HUES64 (cell line): ENCODE measurements around the gene CDC37.
"Not testable (repeated sequence)": the region's sequence is repeated elsewhere in the genome, so short reads cannot be mapped to it uniquely, and the experiment has no call there.

Experiments used
- H3K27ac ChIP-seq: 2 replicates; pipeline ENCODE4 v1.7.0; 2013; ENCODE audit warnings: low read depth, low read length, inconsistent platforms
- H3K27me3 ChIP-seq: 2 replicates; pipeline ENCODE4 v1.6.1; 2013; ENCODE audit warnings: mild to moderate bottlenecking, low read length; ENCODE audit not compliant: insufficient read depth
- H3K36me3 ChIP-seq: 2 replicates; pipeline ENCODE4 v1.6.1; 2013; ENCODE audit warnings: mild to moderate bottlenecking, low read length; ENCODE audit not compliant: insufficient read depth
- H3K4me1 ChIP-seq: 2 replicates; pipeline ENCODE4 v1.6.1; 2013; ENCODE audit warnings: mild to moderate bottlenecking, low read length, moderate library complexity; ENCODE audit not compliant: insufficient read depth
- H3K4me3 ChIP-seq: 2 replicates; pipeline ENCODE4 v1.5.1; 2013; ENCODE audit warnings: mild to moderate bottlenecking, low read length, moderate library complexity
- H3K9ac ChIP-seq: 2 replicates; pipeline ENCODE4 v1.6.1; 2013; ENCODE audit warnings: mild to moderate bottlenecking, low read depth, low read length
- H3K9me3 ChIP-seq: 2 replicates; pipeline ENCODE4 v1.6.1; 2013; ENCODE audit warnings: low read depth, low read length; ENCODE audit not compliant: insufficient read depth
- WGBS: fragments of 150-250, 120-280 bp; methylation state at CpG from one replicate; pipeline ENCODE4 v1.1.7; 2013; ENCODE audit warnings: missing lambda C conversion rate; 5-methylcytosine and 5-hydroxymethylcytosine counted together

The CDC37 gene

DNA sequence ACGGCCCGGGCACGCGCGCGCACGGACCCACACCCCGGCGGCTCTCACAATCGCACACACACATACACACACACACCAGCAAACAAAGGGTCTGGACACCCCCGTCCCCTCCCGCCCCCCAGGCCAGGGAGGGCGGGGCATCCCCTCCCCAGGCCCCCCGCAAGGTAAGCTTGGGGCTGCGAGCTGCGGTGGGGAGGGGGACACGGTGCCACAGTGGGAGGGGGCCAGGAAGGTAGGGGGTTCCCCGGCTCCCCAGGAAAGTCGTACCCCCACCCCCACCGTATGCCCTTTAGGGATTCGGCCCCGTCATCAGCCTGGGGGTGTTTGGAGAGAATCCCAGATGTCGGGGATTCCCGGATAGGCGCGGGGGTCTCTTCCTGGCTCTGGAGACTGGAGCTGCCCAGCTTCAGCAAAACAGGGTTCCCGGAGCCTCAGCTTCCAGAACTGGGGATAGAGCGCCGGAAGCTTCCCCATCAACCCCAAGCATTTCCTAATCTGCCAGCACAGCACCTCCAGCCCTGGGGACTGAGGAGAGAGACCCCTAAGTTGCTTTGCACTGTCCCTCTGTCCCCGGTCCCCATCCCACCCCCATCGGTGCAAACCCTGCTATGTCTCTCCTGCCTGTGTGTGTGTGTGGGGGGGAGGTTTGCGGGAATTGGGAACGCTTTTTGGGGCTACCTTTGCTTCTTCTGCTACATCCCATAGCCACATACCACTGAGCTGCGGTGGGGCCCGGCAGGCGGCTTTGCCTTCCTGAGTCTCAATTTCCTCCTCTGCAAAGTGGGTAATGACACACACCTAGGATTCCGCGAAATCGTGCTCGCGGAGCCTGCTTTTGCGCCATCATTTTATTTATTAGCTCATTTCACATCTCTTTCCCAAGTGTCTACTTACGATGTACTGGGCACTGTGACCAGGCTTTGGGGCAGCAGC lies 1.8 kb upstream of the CDC37 start:
- Histone ChIP-seq H3K9me3 (no peaks in the 10 kb centered on the region), H3K36me3 (peaks cover 5% of the 10 kb centered on the region), H3K27me3 (peaks cover 39% of the 10 kb centered on the region), H3K4me1 (peaks cover 9% of the 10 kb centered on the region; the same call in 1 of the 2 replicates), H3K27ac (no peak overlapping the region), H3K4me3 (peak overlapping the region; percentile 95), H3K9ac (peak overlapping the region; percentile 46; the same call in 1 of the 2 replicates)
- 15% methylated on average over 30 of the region's 43 CpGs for WGBS

DNA sequence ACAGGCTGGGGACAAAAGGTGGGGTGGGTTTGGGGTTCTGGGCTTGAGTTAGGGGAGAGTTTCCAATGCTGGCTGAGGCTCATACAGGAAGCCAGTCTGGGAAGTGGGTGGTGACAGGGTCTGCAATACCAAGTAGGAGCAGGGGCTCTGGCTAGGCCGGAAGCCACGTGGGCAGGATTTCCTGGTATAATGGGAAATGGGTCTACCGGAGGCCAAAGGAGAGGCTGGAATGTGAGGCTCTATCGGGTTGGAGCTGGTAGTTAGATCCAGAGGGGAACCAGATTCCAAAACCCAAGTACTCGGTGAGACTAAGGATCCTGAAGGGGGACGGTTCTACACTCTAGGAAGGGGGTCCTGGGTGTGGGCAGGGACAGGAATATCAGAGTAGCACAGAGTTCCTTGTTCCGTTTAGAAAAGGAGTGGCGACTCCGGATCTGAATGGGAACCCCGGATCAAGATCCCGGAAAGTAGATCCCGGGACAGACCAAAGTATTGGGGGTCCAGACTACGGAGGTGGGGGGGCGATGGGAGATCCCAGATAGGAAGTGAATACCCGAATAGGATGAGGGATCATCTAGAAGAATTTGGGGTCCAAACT lies 802 bp downstream of the CDC37 start:
- Histone ChIP-seq H3K27ac (peak overlapping the region; percentile 48), H3K4me3 (peak overlapping the region; percentile 95), H3K27me3 (peaks cover 31% of the 10 kb centered on the region), H3K4me1 (peaks cover 9% of the 10 kb centered on the region; the same call in 1 of the 2 replicates), H3K36me3 (peaks cover 14% of the 10 kb centered on the region), H3K9me3 (no peaks in the 10 kb centered on the region), H3K9ac (peak overlapping the region; percentile 92)
- WGBS, result 5% methylated on average over 15 of the region's 15 CpGs

DNA sequence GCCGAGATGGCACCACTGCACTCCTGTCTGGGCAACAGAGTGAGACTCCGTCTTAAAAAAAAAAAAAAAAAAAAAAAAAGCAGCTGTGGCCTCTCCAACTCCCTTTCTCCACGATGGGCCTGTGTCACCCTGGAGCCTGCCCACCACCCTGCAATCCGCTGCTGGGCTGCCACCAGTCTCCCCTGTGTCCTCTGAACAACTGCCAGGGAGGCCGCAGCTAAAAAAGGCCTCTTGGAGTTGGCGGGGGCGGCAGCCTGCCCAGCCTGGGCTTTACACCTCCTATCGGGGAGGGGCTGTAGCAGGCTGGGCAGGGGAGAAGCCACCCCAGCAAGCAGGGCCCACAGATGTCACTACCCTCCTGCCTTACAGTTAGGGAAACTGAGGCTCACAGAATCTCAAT lies 3.5 kb downstream of the CDC37 start:
- H3K27ac ChIP-seq, result no peak overlapping the region
- peaks cover 8% of the 10 kb centered on the region; the same call in 1 of the 2 replicates for H3K27me3 ChIP-seq
- no peak overlapping the region for H3K4me3 ChIP-seq
- peaks cover 9% of the 10 kb centered on the region; the same call in 1 of the 2 replicates for H3K4me1 ChIP-seq
- 93% methylated on average over 7 of the region's 8 CpGs for WGBS
- H3K9ac ChIP-seq, result no peak overlapping the region
- peaks cover 29% of the 10 kb centered on the region for H3K36me3 ChIP-seq
- H3K9me3 ChIP-seq, result no peaks in the 10 kb centered on the region

DNA sequence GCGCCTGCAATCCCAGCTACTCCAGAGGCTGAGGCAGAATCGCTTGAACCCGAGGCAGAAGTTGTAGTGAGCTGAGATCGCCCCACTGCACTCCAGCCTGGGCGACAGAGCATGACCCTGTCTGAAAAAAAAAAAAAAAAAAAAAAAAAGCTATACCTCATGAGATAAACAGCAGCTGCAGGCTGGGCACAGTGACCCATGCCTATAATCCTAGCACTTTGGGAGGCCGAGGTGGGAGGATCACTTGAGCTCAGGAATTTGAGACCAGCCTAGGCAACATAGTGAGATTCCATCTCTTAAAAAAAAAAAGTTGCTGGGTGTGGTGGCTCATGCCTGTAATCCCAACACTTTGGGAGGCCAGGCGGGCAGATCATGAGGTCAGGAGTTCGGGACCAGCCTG lies 4.0 kb downstream of the CDC37 start:
- not testable (repeated sequence) for H3K27ac ChIP-seq, H3K9me3 ChIP-seq, H3K4me3 ChIP-seq, H3K9ac ChIP-seq, H3K4me1 ChIP-seq, H3K27me3 ChIP-seq
- 92% methylated on average over 8 of the region's 8 CpGs for WGBS
- H3K36me3 ChIP-seq, result peaks cover 34% of the 10 kb centered on the region

DNA sequence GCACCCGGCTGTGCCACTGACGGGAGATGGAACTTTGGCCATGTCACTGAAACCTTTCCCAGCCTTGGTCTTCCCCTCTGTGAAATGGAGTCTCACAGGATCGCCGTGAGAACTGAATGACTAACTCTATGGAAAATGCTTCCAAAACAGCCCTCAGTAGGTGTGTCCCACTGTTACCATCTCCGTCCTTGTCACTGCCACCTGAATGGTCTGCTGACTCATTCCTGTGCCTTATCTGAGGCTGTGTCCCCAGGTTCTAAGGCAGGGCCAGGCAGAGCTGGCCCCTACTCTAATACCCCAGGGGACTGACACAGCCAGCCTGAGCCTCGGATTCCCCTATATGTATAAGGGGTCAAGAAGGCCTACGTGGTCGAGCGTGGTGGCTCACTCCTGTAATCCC lies 4.5 kb downstream of the CDC37 start:
- no peaks in the 10 kb centered on the region for H3K9me3 ChIP-seq
- peaks cover 38% of the 10 kb centered on the region for H3K36me3 ChIP-seq
- 93% methylated on average over 9 of the region's 9 CpGs for WGBS
- H3K27me3 ChIP-seq, result no peaks in the 10 kb centered on the region
- H3K4me1 ChIP-seq, result peaks cover 9% of the 10 kb centered on the region; the same call in 1 of the 2 replicates
- H3K27ac ChIP-seq, result no peak overlapping the region
- H3K9ac ChIP-seq, result no peak overlapping the region
- H3K4me3 ChIP-seq, result no peak overlapping the region

DNA sequence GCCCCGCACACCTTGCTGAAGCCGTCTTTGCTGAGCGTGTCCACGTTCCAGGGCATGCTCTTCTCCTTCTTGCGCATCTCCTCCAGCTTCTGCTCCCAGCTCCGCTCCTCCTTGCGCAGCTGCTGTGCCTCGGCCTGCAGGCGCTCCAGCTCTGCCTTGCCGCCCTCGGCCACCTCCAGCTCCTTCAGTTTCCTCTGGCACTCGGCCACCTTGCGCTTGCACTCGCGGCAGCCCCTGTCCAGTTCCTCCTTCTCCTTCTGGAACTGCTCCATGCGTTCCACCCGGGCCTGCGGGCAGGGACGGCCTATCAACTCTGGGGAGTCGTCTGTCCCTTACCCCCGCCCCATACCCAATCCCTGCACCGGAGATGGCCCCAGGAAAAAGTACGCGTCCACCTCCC lies 7.4 kb downstream of the CDC37 start:
- no peak overlapping the region for H3K27ac ChIP-seq
- H3K9ac ChIP-seq, result no peak overlapping the region
- no peak overlapping the region for H3K4me3 ChIP-seq
- no peaks in the 10 kb centered on the region for H3K9me3 ChIP-seq
- H3K27me3 ChIP-seq, result no peaks in the 10 kb centered on the region
- H3K4me1 ChIP-seq, result no peaks in the 10 kb centered on the region
- H3K36me3 ChIP-seq, result peaks cover 66% of the 10 kb centered on the region
- WGBS, result 96% methylated on average over 24 of the region's 24 CpGs

DNA sequence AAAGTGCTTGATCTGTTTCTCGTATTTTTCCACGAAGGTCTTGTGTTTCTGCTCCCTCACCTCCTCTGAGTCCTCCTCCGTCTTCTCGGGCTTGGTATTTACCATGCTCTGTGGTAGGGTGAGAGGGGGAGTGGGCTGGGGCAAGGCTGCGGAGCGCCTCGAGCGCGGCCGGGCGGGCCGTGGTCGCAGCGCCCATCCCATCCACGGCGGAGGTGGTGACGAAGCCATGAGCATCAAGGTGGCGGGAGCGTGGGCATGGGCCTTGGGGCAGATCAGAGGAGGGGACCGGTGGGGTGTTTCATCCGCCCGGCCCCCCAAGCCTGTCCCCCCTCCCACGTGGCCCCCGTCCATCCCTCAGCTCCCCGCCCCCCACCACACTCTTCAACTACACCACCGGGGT lies 7.9 kb downstream of the CDC37 start:
- H3K4me1 ChIP-seq, result no peaks in the 10 kb centered on the region
- no peak overlapping the region for H3K4me3 ChIP-seq
- H3K36me3 ChIP-seq, result peaks cover 65% of the 10 kb centered on the region
- H3K9me3 ChIP-seq, result no peaks in the 10 kb centered on the region
- H3K27me3 ChIP-seq, result no peaks in the 10 kb centered on the region
- 96% methylated on average over 25 of the region's 26 CpGs for WGBS
- H3K9ac ChIP-seq, result no peak overlapping the region
- no peak overlapping the region for H3K27ac ChIP-seq

DNA sequence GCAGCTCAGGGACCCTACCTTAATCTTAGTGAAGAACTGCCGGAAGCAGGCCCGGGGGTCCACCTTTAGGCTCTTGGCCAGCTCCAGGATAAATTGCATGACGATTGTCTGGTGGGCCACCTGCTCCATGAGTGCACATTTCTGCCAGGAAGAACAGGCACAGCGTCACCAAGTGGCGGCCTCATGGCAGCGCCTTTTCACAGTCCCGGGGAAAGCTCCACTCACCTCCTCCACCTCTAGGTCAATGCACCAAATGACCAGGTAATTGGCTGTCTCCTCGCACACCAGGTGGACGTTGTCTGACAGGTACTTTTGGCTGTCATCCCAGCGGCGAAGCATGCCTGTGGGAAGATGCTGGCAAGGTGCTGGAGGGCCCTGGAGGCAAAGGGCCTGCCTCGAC lies 8.3 kb downstream of the CDC37 start:
- peaks cover 61% of the 10 kb centered on the region for H3K36me3 ChIP-seq
- 96% methylated on average over 12 of the region's 12 CpGs for WGBS

DNA sequence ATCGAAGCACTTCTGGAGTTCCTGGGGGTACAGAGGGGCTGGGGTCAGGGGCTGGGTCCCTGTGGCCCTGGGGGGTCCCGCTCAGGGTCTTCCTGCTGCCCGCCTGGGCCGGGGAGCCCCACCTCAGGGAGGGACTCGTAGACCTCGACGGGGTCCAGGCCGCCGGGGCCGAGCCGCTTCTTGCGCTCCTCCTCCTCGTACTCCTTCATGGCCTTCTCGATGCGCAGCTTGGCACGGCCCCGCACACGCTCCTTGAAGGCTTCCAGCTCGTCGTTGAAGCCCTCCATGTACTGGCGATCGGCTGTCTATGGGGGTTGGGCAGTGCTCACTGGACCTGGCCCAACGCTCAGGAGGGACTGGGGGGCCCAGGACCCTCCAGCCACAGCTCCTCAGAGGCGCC lies 10.2 kb downstream of the CDC37 start:
- WGBS, result 95% methylated on average over 24 of the region's 24 CpGs
- no peaks in the 10 kb centered on the region for H3K27me3 ChIP-seq
- H3K4me1 ChIP-seq, result no peaks in the 10 kb centered on the region
- H3K9me3 ChIP-seq, result no peaks in the 10 kb centered on the region
- H3K36me3 ChIP-seq, result peaks cover 54% of the 10 kb centered on the region
- no peak overlapping the region for H3K9ac ChIP-seq
- H3K27ac ChIP-seq, result no peak overlapping the region
- no peak overlapping the region for H3K4me3 ChIP-seq

More for the DNA sequence above, 8.3 kb downstream of the CDC37 start:
- no peaks in the 10 kb centered on the region for H3K9me3 ChIP-seq
- H3K4me1 ChIP-seq, result no peaks in the 10 kb centered on the region
- H3K27me3 ChIP-seq, result no peaks in the 10 kb centered on the region
- no peak overlapping the region for H3K4me3 ChIP-seq
- no peak overlapping the region for H3K9ac ChIP-seq
- H3K27ac ChIP-seq, result no peak overlapping the region

DNA sequence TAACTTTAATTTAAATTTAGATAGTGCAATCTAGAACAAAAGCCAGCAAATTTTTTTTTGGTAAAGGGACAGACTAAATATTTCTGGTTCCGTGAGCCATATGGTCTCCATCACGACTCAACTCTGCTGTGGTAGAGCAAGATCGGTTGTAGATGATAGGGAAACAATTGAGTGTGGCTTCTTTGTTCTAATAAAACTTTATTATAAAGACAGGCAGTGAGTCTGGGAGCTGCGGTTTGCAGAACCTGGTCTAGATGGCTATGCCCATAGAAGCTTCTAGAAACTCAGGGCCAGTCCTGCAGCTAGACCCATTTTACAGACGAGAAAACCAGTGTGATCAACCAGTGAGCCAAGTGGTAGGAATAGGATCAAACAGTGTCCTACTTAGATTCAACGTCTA lies 11.2 kb downstream of the CDC37 start:
- Histone ChIP-seq H3K4me3 (no peak overlapping the region), H3K27ac (no peak overlapping the region), H3K27me3 (no peaks in the 10 kb centered on the region), H3K4me1 (no peaks in the 10 kb centered on the region), H3K9ac (no peak overlapping the region), H3K36me3 (peaks cover 54% of the 10 kb centered on the region), H3K9me3 (no peaks in the 10 kb centered on the region)
- 95% methylated on average over 6 of the region's 6 CpGs for WGBS

DNA sequence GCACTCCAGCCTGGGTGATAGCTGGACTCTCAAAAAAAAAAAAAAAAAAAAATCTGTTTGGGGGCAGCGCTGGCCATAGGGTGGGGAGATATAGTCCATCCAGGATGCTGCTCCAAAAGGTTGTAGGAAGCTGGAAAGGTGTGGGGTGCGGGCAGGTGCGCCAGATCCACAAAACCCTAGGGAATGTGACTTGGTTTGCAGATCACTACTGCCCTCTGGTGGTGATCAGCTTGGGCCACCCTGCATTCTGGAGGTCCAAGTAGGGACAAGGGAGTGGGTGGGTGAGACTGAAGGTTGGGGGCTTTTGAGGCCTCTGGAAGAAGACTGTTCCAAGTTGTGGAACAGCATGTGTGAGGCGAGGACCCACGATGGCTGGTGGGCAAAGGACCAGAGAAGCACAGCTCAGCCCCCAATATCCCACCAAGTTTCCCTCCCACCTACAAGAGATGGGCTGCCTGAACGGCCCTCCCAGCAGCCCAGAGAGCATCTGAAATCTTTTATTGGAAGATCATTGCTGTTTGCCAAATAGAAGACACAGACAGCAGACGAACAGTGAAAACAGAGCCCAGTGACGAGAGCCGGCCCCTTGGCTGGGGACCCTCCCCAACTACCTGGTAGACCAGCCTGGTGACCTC lies 12.6 kb downstream of the CDC37 start:
- H3K9ac ChIP-seq, result no peak overlapping the region
- no peak overlapping the region for H3K4me3 ChIP-seq
- H3K36me3 ChIP-seq, result peaks cover 46% of the 10 kb centered on the region
- WGBS, result 74% methylated on average over 9 of the region's 9 CpGs
- H3K27ac ChIP-seq, result no peak overlapping the region
- H3K4me1 ChIP-seq, result no peaks in the 10 kb centered on the region
- H3K9me3 ChIP-seq, result no peaks in the 10 kb centered on the region
- no peaks in the 10 kb centered on the region for H3K27me3 ChIP-seq
